HepG2 (cell line): ENCODE data around the gene ENDOU. TPM values are rescaled to one million over a fixed set of nuclear protein-coding genes. Genes with fewer than 3 reads are reported as not detected.

Source experiments
- ATAC-seq: fragments of 200-7000 bp; cut with Tn5 transposase; 3 replicates; pipeline ENCODE4 v1.9.1; 2020; ENCODE audit warnings: mild to moderate bottlenecking, moderate library complexity
- BruUV-seq: library from RNA; stranded (reverse); fragments of 400-500 nt; replicated peaks from 2 replicates; lab custom pipeline; 2021; lab: Mats Ljungman, UMichigan
- CTCF ChIA-PET: fragments of 300-600 bp; formaldehyde crosslinking; extraction: SDS; loops from one replicate; lab custom pipeline; 2021; ENCODE audit warnings: low total read pairs, inconsistent platforms, low intra/inter-chr PET ratio; lab: Yijun Ruan, JAX
- POLR2A ChIA-PET: fragments of 350-600 bp; sonication (Branson Sonifier 250); formaldehyde crosslinking; loops from one replicate; lab custom pipeline; 2020; ENCODE audit warnings: antibody characterized with exemption, inconsistent platforms; lab: Yijun Ruan, JAX
- DNase-seq: peaks from one replicate; pipeline ENCODE4 v3.0.0-alpha.2; 2015; ENCODE audit warnings: low spot score
- FAIRE-seq: peaks from 3 replicates; lab custom pipeline; 2011; peaks lifted over from hg19 to GRCh38; lab: Jason Lieb, UNC
- H2AFZ ChIP-seq: one replicate; pipeline ENCODE4 v1.6.1; 2011; ENCODE audit warnings: low read length, inconsistent platforms
- H3K27ac ChIP-seq: fragments of 300-600 bp; 3 replicates; pipeline ENCODE4 v1.8.0; 2011; ENCODE audit warnings: mixed run types, mild to moderate bottlenecking, mixed read lengths, low read length, inconsistent platforms; ENCODE audit not compliant: insufficient read depth; ENCODE audit errors: extremely low read length
- H3K27me3 ChIP-seq, 2 experiments: fragments of 200-600 bp in 1 of 2; 2 replicates in 1 of 2; 3 replicates in 1 of 2; pipeline versions ENCODE4 v1.6.0 to v1.8.0; 2011; ENCODE audit warnings: low read length in 2 of 2, mild to moderate bottlenecking in 2 of 2, moderate library complexity in 2 of 2, inconsistent platforms in 1 of 2; ENCODE audit not compliant: insufficient read depth in 2 of 2, control insufficient read depth in 1 of 2
- H3K36me3 ChIP-seq, 2 experiments: fragments of 200-600 bp in 1 of 2; replicated peaks in 1 of 2; 2 replicates in 1 of 2; 3 replicates in 1 of 2; pipeline versions ENCODE4 v1.5.1 to v1.8.0; 2011; ENCODE audit warnings: low read length in 2 of 2, inconsistent platforms in 1 of 2; ENCODE audit not compliant: insufficient read depth in 2 of 2, control insufficient read depth in 1 of 2
- H3K4me1 ChIP-seq: 2 replicates; pipeline ENCODE4 v1.5.1; 2012; ENCODE audit warnings: low read length, inconsistent platforms; ENCODE audit not compliant: insufficient read depth
- H3K4me2 ChIP-seq: 2 replicates; pipeline ENCODE4 v1.6.0; 2011; ENCODE audit warnings: low read depth, low read length, inconsistent platforms
- H3K4me3 ChIP-seq, 3 experiments: fragments of 200-600 bp in 1 of 3; sonication (generic), shearing (Covaris generic) in 1 of 3; replicated peaks in 1 of 3; 2 replicates each; pipeline ENCODE4 v1.5.1; 2011 to 2016; ENCODE audit warnings: low read length in 3 of 3, inconsistent platforms in 2 of 3, low read depth in 2 of 3, mild to moderate bottlenecking in 2 of 3, control low read depth in 1 of 3, mixed read lengths in 1 of 3; ENCODE audit not compliant: insufficient read depth in 1 of 3
- H3K79me2 ChIP-seq: one replicate; pipeline ENCODE4 v1.6.1; 2011; ENCODE audit warnings: low read length, inconsistent platforms; ENCODE audit not compliant: insufficient read depth
- H3K9ac ChIP-seq: 2 replicates; pipeline ENCODE4 v1.6.0; 2011; ENCODE audit warnings: mild to moderate bottlenecking, low read depth, low read length, inconsistent platforms; ENCODE audit not compliant: insufficient read depth
- H3K9me3 ChIP-seq: 2 replicates; pipeline ENCODE4 v1.5.1; 2012; ENCODE audit warnings: mild to moderate bottlenecking, low read length
- H4K20me1 ChIP-seq: 2 replicates; pipeline ENCODE4 v1.6.0; 2011; ENCODE audit warnings: inconsistent platforms, mild to moderate bottlenecking, low read length, moderate library complexity; ENCODE audit not compliant: insufficient read depth
- CEBPZ ChIP-seq: IDR thresholded peaks from 2 replicates; pipeline ENCODE4 v1.6.1; 2012; ENCODE audit warnings: low read length, improper control_type of control experiment
- HES4 ChIP-seq: sonication (generic); formaldehyde crosslinking; IDR thresholded peaks from 2 replicates; pipeline ENCODE4 v1.9.0; 2021; ENCODE audit warnings: mild to moderate bottlenecking, missing genetic modification reagents, borderline replicate concordance
- HIVEP1 ChIP-seq: sonication (generic); formaldehyde crosslinking; IDR thresholded peaks from 2 replicates; pipeline ENCODE4 v1.4.0; 2020; ENCODE audit warnings: mild to moderate bottlenecking, missing genetic modification reagents
- JDP2 ChIP-seq: sonication (generic); formaldehyde crosslinking; IDR thresholded peaks from 2 replicates; pipeline ENCODE4 v1.8.1; 2022; ENCODE audit warnings: missing genetic modification reagents, borderline replicate concordance
- NFATC3 ChIP-seq: sonication (generic); formaldehyde crosslinking; IDR thresholded peaks from 2 replicates; pipeline ENCODE4 v1.5.1; 2020; ENCODE audit warnings: mild to moderate bottlenecking, missing genetic modification reagents
- SNAPC5 ChIP-seq: sonication (generic); formaldehyde crosslinking; IDR thresholded peaks from 2 replicates; pipeline ENCODE4 v1.8.1; 2023; ENCODE audit warnings: mild to moderate bottlenecking, missing genetic modification reagents, borderline replicate concordance
- ZNF180 ChIP-seq: sonication (generic); formaldehyde crosslinking; IDR thresholded peaks from 2 replicates; pipeline ENCODE4 v1.4.0; 2020; ENCODE audit warnings: low read depth, missing genetic modification reagents, borderline replicate concordance
- ZNF670 ChIP-seq: sonication (generic); formaldehyde crosslinking; IDR thresholded peaks from 2 replicates; pipeline ENCODE4 v1.8.0; 2022; ENCODE audit warnings: mild to moderate bottlenecking, missing genetic modification reagents, borderline replicate concordance
- WGBS: methylation state at CpG from one replicate; pipeline ENCODE4 v1.1.6; 2017; ENCODE audit warnings: low lambda C conversion rate; 5-methylcytosine and 5-hydroxymethylcytosine counted together
- in situ Hi-C: cut with HindIII; loops from 2 replicates; pipeline ENCODE4 v1.10.0; 2017; ENCODE audit warnings: low pct_unique_long_range_greater_than_20kb; ENCODE audit not compliant: extremely low pct_ligation_motif_present
- intact Hi-C: fragments of 100-400 bp; cut with micrococcal nuclease; formaldehyde crosslinking; loops from one replicate; pipeline ENCODE4 v1.10.0; 2022; ENCODE audit not compliant: unreplicated experiment
- polyA plus RNA-seq, 8 experiments: library from polyadenylated mRNA; depleted of rRNA in 3 of 8; stranded (reverse) in 7 of 8; unstranded in 1 of 8; fragments of >200 nt; fragmentation: Illumina TruSeq in 4 of 8; extraction: Trizol in 4 of 8; gene quantifications; 2 replicates each; pipeline versions ENCODE4 v1.2.1 to v1.2.3, GENCODE V29; 2011 to 2016; ENCODE audit warnings: low read depth in 4 of 8, missing spikeins in 1 of 8, mixed read lengths in 1 of 8; ENCODE audit not compliant: insufficient read depth in 1 of 8
- total RNA-seq, 5 experiments: library from RNA; depleted of rRNA; stranded (reverse); fragments of >200 nt; fragmentation: Illumina TruSeq; extraction: Trizol; gene quantifications; 2 replicates each; pipeline ENCODE4 v1.2.3, GENCODE V29; 2016; ENCODE audit warnings: low read depth in 1 of 5
- TF ChIP-seq, protein P1 (sequence below): IDR thresholded peaks from 2 replicates; pipeline ENCODE4 v1.6.1; 2016; ENCODE audit warnings: mild to moderate bottlenecking
- TF ChIP-seq, protein P2 (sequence below): sonication (generic); formaldehyde crosslinking; IDR thresholded peaks from 2 replicates; pipeline ENCODE4 v1.4.0; 2020; ENCODE audit warnings: missing genetic modification reagents

Gene ENDOU
- total and polyA plus RNA-seq, 2 of the 13 experiments (the other 11 are each of a cell fraction or from before 2014, with no cell fraction given) = not detected

DNA sequence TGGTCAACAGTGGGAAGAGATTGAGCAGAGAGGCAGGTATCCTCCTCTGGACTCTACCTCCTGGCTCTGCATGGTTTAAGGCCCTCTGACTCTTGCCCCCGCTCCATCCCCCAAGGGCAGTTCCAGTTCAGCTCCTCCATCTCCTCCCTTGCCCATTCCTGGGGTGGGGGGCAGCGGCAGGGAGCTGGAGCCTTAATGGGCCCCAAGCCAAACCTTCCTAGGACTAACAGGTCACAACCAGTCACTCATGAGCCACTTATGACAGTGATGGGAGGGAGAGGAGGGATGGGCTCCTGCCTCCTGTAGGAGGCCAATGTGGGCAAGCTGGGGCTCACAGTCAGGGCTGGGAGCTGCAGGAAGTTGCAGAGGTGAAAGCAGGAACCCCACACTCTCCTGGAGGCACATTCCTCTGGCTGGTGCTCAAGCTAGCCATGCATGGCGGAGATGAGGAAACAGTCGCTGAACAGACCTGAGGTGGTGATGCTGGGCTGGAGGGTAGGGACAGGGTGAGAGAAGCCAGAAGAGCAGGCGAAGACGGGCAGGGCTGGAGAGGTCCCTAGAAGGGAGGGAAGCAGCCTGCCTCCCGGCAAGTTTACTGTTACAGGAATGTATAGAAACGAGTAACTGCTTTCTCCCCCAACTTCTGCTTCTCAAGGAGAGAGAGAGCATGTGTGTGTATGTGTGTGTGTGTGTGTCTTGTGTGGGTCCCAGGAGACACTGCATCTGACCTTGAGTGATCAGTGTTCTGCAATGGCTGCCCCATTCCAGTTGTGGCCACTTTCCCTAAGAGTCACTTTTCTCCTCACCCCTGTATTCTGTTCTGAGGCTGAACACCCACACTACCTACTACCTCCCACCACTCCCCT lies 38.4 kb upstream of the ENDOU start (continued):
- no peak for TF ChIP-seq ZNF180 (CRISPR knock-in tag)
- no peak for TF ChIP-seq CEBPZ
- no peak for TF ChIP-seq JDP2 (CRISPR knock-in tag)
- no peak for TF ChIP-seq HES4 (CRISPR knock-in tag)

- no peak overlapping the region for H3K27ac ChIP-seq
- peaks cover 4 to 42% of the 10 kb centered on the region in 2 experiments; a peak in 4 of 5 replicates for H3K27me3 ChIP-seq
- ATAC-seq = no peak
- H3K4me2 ChIP-seq = no peak overlapping the region
- ChIA-PET CTCF (no interaction called here), POLR2A (no interaction called here)
- no peak for DNase-seq
- in situ Hi-C loops = no loop called here
- H3K9ac ChIP-seq = no peak overlapping the region
- H3K79me2 ChIP-seq = no peaks in the 10 kb centered on the region
- intact Hi-C loops = loop anchor here (5.0 kb wide), 1 partner anchor 1661 kb away; no protein-coding TSS in a partner anchor
- BruUV-seq = no TSS peak
- H3K36me3 ChIP-seq = no peaks in the 10 kb centered on the region
- FAIRE-seq = no peak
- no peak overlapping the region for H2AFZ ChIP-seq
- H3K9me3 ChIP-seq = no peaks in the 10 kb centered on the region
- H3K4me3 ChIP-seq = no peak overlapping the region
- WGBS = 27% methylated on average over 3 of the region's 3 CpGs
- H3K4me1 ChIP-seq = peaks cover 25% of the 10 kb centered on the region
- no peaks in the 10 kb centered on the region for H4K20me1 ChIP-seq
- TF ChIP-seq, protein P1, sequence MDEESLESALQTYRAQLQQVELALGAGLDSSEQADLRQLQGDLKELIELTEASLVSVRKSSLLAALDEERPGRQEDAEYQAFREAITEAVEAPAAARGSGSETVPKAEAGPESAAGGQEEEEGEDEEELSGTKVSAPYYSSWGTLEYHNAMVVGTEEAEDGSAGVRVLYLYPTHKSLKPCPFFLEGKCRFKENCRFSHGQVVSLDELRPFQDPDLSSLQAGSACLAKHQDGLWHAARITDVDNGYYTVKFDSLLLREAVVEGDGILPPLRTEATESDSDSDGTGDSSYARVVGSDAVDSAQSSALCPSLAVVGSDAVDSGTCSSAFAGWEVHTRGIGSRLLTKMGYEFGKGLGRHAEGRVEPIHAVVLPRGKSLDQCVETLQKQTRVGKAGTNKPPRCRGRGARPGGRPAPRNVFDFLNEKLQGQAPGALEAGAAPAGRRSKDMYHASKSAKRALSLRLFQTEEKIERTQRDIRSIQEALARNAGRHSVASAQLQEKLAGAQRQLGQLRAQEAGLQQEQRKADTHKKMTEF = no peak
- TF ChIP-seq SNAPC5 (CRISPR knock-in tag) (no peak), NFATC3 (CRISPR knock-in tag) (no peak), ZNF670 (CRISPR knock-in tag) (no peak), HIVEP1 (CRISPR knock-in tag) (no peak)
- TF ChIP-seq, protein P2, sequence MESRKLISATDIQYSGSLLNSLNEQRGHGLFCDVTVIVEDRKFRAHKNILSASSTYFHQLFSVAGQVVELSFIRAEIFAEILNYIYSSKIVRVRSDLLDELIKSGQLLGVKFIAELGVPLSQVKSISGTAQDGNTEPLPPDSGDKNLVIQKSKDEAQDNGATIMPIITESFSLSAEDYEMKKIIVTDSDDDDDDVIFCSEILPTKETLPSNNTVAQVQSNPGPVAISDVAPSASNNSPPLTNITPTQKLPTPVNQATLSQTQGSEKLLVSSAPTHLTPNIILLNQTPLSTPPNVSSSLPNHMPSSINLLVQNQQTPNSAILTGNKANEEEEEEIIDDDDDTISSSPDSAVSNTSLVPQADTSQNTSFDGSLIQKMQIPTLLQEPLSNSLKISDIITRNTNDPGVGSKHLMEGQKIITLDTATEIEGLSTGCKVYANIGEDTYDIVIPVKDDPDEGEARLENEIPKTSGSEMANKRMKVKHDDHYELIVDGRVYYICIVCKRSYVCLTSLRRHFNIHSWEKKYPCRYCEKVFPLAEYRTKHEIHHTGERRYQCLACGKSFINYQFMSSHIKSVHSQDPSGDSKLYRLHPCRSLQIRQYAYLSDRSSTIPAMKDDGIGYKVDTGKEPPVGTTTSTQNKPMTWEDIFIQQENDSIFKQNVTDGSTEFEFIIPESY (CRISPR knock-in tag) = no peak
Measured at GRCh38 chr12:47762850-47763465, 37.7 kb upstream of the ENDOU start.
